Left lung (tissue), 10 donors: ENCODE results near the gene GPRASP2. TPM values are rescaled to one million over a fixed set of nuclear protein-coding genes. Genes with fewer than 3 reads are reported as not detected.

Source experiments
- ATAC-seq: fragments of 200-7000 bp; cut with Tn5 transposase; one replicate; pipeline ENCODE4 v1.9.1; 2020; ENCODE audit warnings: moderate library complexity
- DNase-seq, 4 donors: peaks; one replicate each; pipeline ENCODE4 v3.0.0-alpha.2; 2013 to 2020
- H3K27ac ChIP-seq, 2 donors: fragments of 200-600 bp; sonication (generic) in 1 of 2; one replicate each; pipeline versions ENCODE4 v1.5.0 to v1.8.0; 2020 to 2021
- H3K27me3 ChIP-seq, 2 donors: fragments of 200-600 bp; sonication (generic) in 1 of 2; one replicate each; pipeline versions ENCODE4 v1.5.0 to v1.8.0; 2020 to 2021
- H3K36me3 ChIP-seq, 2 donors: fragments of 200-600 bp; sonication (generic) in 1 of 2; one replicate each; pipeline versions ENCODE4 v1.5.0 to v1.8.0; 2020 to 2021
- H3K4me1 ChIP-seq, 2 donors: fragments of 200-600 bp; one replicate each; pipeline ENCODE4 v1.8.0; 2021
- H3K4me3 ChIP-seq, 2 donors: fragments of 200-600 bp; sonication (generic) in 1 of 2; one replicate each; pipeline versions ENCODE4 v1.5.0 to v1.8.0; 2020 to 2021; ENCODE audit warnings: mild to moderate bottlenecking in 1 of 2
- H3K9me3 ChIP-seq, 2 donors: fragments of 200-600 bp; sonication (generic) in 1 of 2; one replicate each; pipeline versions ENCODE4 v1.5.0 to v1.8.0; 2020 to 2021
- intact Hi-C, 2 donors: fragments of 100-400 bp; cut with DNase I; formaldehyde crosslinking; loops; one replicate each; pipeline versions ENCODE4 v1.11.2 to v1.14.2; 2022
- polyA plus RNA-seq, 6 donors: library from polyadenylated mRNA; unstranded; fragments of 120-200 nt; gene quantifications; one replicate each; pipeline ENCODE4 v1.2.1, GENCODE V29; 2013; ENCODE audit not compliant: insufficient read length in 6 of 6
- total RNA-seq, 2 donors: library from RNA; stranded (reverse); fragmentation: NEBNext Ultra II Directional; extraction: Animal tissue kit (Norgen Biotek cat#: 25700); gene quantifications; one replicate each; pipeline ENCODE4 v1.2.1, GENCODE V29; 2021
- TF ChIP-seq, protein P1 (sequence below), 2 donors: fragments of 200-600 bp; sonication (generic) in 1 of 2; IDR thresholded peaks; one replicate each; pipeline versions ENCODE4 v1.5.0 to v1.8.0; 2021; ENCODE audit warnings: antibody characterized with exemption in 2 of 2
- donor health status: DM: no; HTN: yes; CAD: no.
- donor health status: DM: no; HTN: no; CAD: no.

The GPRASP2 gene
- total and polyA plus RNA-seq, 8 donors: 5.0 to 37.9 (median 33.9) TPM

DNA sequence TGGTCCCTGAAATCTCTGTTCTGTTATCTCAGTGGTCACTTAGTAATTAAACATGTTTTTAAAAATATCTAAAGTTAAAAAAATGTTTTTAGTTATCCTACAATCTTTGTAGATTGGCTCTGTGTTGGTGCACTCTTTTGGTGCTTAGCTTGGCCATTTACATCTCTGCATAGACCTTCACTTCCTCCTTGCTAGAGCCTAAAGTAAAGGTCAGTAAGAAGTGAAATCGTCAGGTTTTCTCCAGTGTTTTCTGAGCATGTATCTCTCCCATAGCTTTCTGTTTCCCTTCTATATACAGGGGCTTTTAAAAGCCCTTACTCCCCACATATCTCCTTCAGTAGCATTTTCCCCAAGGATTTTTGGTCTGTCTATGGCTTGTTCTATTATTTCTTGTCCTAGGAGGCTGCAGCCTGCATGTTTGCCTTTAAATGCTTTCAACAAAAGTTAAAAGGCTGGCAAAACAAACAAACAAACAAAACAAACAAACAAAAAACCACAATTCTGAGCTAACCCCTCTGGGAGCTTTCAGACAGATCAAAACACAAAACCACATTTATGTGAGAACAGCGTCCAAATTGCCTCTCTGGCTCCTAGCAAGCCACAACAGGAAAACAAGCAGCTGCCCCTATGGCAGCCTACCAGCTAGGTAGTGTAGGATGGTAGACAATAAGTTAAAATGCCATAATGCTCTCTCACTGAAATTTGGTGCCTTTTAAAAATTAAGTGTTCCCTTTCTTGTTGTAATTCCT lies 27.3 kb upstream of the GPRASP2 start:
- no peaks in the 10 kb centered on the region for H3K4me1 ChIP-seq
- H3K4me3 ChIP-seq: no peak overlapping the region
- no peaks in the 10 kb centered on the region for H3K36me3 ChIP-seq
- H3K27me3 ChIP-seq: no peaks in the 10 kb centered on the region
- intact Hi-C loops: no loop called here
- TF ChIP-seq, protein P1, sequence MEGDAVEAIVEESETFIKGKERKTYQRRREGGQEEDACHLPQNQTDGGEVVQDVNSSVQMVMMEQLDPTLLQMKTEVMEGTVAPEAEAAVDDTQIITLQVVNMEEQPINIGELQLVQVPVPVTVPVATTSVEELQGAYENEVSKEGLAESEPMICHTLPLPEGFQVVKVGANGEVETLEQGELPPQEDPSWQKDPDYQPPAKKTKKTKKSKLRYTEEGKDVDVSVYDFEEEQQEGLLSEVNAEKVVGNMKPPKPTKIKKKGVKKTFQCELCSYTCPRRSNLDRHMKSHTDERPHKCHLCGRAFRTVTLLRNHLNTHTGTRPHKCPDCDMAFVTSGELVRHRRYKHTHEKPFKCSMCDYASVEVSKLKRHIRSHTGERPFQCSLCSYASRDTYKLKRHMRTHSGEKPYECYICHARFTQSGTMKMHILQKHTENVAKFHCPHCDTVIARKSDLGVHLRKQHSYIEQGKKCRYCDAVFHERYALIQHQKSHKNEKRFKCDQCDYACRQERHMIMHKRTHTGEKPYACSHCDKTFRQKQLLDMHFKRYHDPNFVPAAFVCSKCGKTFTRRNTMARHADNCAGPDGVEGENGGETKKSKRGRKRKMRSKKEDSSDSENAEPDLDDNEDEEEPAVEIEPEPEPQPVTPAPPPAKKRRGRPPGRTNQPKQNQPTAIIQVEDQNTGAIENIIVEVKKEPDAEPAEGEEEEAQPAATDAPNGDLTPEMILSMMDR (IDR thresholded peaks at IDR 0.05): no peak
- ATAC-seq: no peak
- DNase-seq: no peak
- peaks cover 0 to 10% of the 10 kb centered on the region in 2 donors for H3K9me3 ChIP-seq
- no peak overlapping the region for H3K27ac ChIP-seq

DNA sequence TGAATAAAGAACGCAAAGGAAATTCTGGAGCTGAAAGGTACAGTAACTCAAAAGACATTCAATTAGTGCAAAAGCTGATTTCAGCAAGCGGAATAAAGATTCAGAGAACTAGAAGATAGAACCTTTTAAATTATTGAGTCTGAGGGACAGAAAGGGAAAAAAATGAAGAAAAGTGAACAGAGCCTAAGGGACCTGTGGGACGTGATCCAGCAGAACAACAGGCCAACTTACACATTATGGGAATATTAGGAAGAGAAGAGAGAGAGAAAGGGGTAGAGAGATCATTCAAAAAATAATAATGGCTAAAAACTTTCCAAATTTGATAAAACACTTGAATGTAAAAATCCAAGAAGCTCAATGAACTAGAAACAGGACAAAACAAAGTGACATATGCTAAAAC lies 17.5 kb upstream of the GPRASP2 start:
- H3K27ac ChIP-seq: no peak overlapping the region
- no peaks in the 10 kb centered on the region for H3K9me3 ChIP-seq
- no peaks in the 10 kb centered on the region for H3K36me3 ChIP-seq
- H3K4me1 ChIP-seq: no peaks in the 10 kb centered on the region
- ATAC-seq: no peak
- TF ChIP-seq, protein P1 (IDR thresholded peaks at IDR 0.05): no peak
- intact Hi-C loops: no loop called here
- no peaks in the 10 kb centered on the region for H3K27me3 ChIP-seq
- no peak for DNase-seq
- H3K4me3 ChIP-seq: no peak overlapping the region

DNA sequence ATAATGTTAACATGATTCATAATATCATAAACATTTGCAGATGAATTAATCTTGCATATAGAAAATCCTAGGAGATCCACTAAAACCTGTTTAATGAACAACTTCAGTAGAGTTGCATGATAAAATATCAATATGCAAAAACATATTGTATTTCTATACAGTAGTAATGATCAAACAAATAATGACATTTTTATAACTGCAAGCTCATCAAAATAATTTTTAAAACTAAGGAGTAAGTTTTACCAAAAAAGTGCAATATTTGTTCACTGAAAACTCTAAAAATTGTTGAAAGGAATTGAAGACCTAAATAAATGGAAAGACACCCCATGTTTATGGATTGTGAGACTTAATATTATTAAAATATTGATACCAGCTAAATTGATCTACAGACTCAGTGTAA lies 15.9 kb upstream of the GPRASP2 start:
- Histone ChIP-seq H3K9me3 (no peaks in the 10 kb centered on the region), H3K27me3 (no peaks in the 10 kb centered on the region), H3K27ac (no peak overlapping the region), H3K4me3 (no peak overlapping the region), H3K4me1 (no peaks in the 10 kb centered on the region), H3K36me3 (no peaks in the 10 kb centered on the region)
- intact Hi-C loops: no loop called here
- no peak for DNase-seq
- TF ChIP-seq, protein P1 (IDR thresholded peaks at IDR 0.05): no peak
- no peak for ATAC-seq

DNA sequence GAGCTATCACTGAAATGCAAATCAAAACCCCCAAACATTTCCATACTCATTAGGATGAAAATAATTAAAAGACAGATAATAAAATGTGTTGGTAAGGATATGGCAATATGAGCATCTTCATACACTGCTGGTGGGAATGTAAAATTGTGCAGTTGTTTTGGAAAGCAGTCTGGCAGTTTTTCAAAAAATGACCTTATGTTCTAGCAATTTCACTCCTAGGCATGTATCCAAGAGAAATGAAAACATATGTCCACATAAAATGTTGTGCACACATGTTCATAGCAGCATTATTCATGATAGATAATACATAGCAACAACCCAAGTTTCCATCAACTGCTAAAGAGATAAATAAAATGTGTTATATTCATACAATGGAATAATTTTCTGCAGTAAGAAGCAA lies 14.8 kb upstream of the GPRASP2 start:
- TF ChIP-seq, protein P1 (IDR thresholded peaks at IDR 0.05): no peak
- Histone ChIP-seq H3K4me3 (no peak overlapping the region), H3K27ac (no peak overlapping the region), H3K9me3 (no peaks in the 10 kb centered on the region), H3K27me3 (no peaks in the 10 kb centered on the region), H3K36me3 (no peaks in the 10 kb centered on the region), H3K4me1 (no peaks in the 10 kb centered on the region)
- no peak for ATAC-seq
- peak in 2 of 4 donors; percentile 48 to 53 for DNase-seq
- intact Hi-C loops: no loop called here

DNA sequence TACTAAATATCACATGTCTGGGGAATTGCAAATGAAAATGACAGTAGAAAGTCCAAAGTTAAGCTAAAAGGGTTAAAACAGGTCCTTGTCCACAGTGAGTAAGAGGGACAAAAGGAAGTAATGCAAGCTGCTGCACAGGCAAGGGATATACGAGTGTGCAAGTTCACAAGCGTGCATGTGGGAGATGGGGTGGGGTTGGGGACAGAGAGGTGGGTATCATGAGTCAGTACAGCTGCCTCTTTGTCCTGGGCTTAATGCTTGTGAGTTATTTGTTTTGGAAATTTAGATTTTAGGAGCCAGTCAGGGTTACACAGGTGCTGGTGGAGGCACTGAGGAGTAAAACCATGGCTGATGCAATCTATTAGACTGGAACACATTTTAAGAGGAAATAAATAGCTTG lies 3.3 kb upstream of the GPRASP2 start:
- Histone ChIP-seq H3K36me3 (no peaks in the 10 kb centered on the region), H3K27ac (no peak overlapping the region), H3K9me3 (no peaks in the 10 kb centered on the region), H3K4me3 (no peak overlapping the region), H3K27me3 (peaks cover 4 to 23% of the 10 kb centered on the region in 2 donors), H3K4me1 (peaks cover 0 to 5% of the 10 kb centered on the region in 2 donors)
- intact Hi-C loops: no loop called here
- TF ChIP-seq, protein P1 (IDR thresholded peaks at IDR 0.05): no peak
- DNase-seq: no peak
- no peak for ATAC-seq
